Left lung (tissue), 10 donors: ENCODE measurements around the gene WBP1L. TPM values are rescaled to one million over a fixed set of nuclear protein-coding genes. Genes with fewer than 3 reads are reported as not detected.

ENCODE experiments used
- ATAC-seq: fragments of 200-7000 bp; cut with Tn5 transposase; one replicate; pipeline ENCODE4 v1.9.1; 2020; ENCODE audit warnings: moderate library complexity
- DNase-seq, 4 donors: peaks; one replicate each; pipeline ENCODE4 v3.0.0-alpha.2; 2013 to 2020
- H3K27ac ChIP-seq, 2 donors: fragments of 200-600 bp; sonication (generic) in 1 of 2; one replicate each; pipeline versions ENCODE4 v1.5.0 to v1.8.0; 2020 to 2021
- H3K27me3 ChIP-seq, 2 donors: fragments of 200-600 bp; sonication (generic) in 1 of 2; one replicate each; pipeline versions ENCODE4 v1.5.0 to v1.8.0; 2020 to 2021
- H3K36me3 ChIP-seq, 2 donors: fragments of 200-600 bp; sonication (generic) in 1 of 2; one replicate each; pipeline versions ENCODE4 v1.5.0 to v1.8.0; 2020 to 2021
- H3K4me1 ChIP-seq, 2 donors: fragments of 200-600 bp; one replicate each; pipeline ENCODE4 v1.8.0; 2021
- H3K4me3 ChIP-seq, 2 donors: fragments of 200-600 bp; sonication (generic) in 1 of 2; one replicate each; pipeline versions ENCODE4 v1.5.0 to v1.8.0; 2020 to 2021; ENCODE audit warnings: mild to moderate bottlenecking in 1 of 2
- H3K9me3 ChIP-seq, 2 donors: fragments of 200-600 bp; sonication (generic) in 1 of 2; one replicate each; pipeline versions ENCODE4 v1.5.0 to v1.8.0; 2020 to 2021
- intact Hi-C, 2 donors: fragments of 100-400 bp; cut with DNase I; formaldehyde crosslinking; loops; one replicate each; pipeline versions ENCODE4 v1.11.2 to v1.14.2; 2022
- polyA plus RNA-seq, 6 donors: library from polyadenylated mRNA; unstranded; fragments of 120-200 nt; gene quantifications; one replicate each; pipeline ENCODE4 v1.2.1, GENCODE V29; 2013; ENCODE audit not compliant: insufficient read length in 6 of 6
- total RNA-seq, 2 donors: library from RNA; stranded (reverse); fragmentation: NEBNext Ultra II Directional; extraction: Animal tissue kit (Norgen Biotek cat#: 25700); gene quantifications; one replicate each; pipeline ENCODE4 v1.2.1, GENCODE V29; 2021
- TF ChIP-seq, protein P1 (sequence below), 2 donors: fragments of 200-600 bp; sonication (generic) in 1 of 2; IDR thresholded peaks; one replicate each; pipeline versions ENCODE4 v1.5.0 to v1.8.0; 2021; ENCODE audit warnings: antibody characterized with exemption in 2 of 2
- donor health status: DM: no; HTN: yes; CAD: no.
- donor health status: DM: no; HTN: no; CAD: no.

WBP1L gene
- total and polyA plus RNA-seq, 8 donors: 42.6 to 49.8 (median 45.9) TPM

DNA sequence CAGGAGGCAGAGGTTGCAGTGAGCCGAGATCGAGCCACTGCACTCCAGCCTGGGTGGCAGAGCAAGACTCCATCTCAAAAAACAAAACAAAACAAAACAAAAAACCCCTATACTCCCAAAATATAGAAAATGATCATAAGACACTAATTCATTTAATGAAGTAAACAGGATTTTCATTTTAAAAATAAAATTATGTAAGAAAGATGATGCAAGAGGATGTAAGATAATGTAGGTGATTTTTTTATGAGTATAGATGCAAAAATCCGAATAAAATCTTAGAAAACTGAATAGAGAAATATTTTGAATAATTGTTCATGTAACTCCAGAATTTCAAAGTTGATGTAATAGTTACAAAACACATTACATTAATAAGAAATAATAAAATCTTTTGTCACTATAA, 121.9 kb downstream of the WBP1L start:
- no peak for ATAC-seq

More for the DNA sequence above, 121.9 kb downstream of the WBP1L start:
- no peak overlapping the region for H3K27ac ChIP-seq
- H3K36me3 ChIP-seq: peaks cover 0 to 30% of the 10 kb centered on the region in 2 donors
- peaks cover 0 to 23% of the 10 kb centered on the region in 2 donors for H3K27me3 ChIP-seq
- intact Hi-C loops: no loop called here
- TF ChIP-seq, protein P1, sequence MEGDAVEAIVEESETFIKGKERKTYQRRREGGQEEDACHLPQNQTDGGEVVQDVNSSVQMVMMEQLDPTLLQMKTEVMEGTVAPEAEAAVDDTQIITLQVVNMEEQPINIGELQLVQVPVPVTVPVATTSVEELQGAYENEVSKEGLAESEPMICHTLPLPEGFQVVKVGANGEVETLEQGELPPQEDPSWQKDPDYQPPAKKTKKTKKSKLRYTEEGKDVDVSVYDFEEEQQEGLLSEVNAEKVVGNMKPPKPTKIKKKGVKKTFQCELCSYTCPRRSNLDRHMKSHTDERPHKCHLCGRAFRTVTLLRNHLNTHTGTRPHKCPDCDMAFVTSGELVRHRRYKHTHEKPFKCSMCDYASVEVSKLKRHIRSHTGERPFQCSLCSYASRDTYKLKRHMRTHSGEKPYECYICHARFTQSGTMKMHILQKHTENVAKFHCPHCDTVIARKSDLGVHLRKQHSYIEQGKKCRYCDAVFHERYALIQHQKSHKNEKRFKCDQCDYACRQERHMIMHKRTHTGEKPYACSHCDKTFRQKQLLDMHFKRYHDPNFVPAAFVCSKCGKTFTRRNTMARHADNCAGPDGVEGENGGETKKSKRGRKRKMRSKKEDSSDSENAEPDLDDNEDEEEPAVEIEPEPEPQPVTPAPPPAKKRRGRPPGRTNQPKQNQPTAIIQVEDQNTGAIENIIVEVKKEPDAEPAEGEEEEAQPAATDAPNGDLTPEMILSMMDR (IDR thresholded peaks at IDR 0.05): no peak
- H3K4me3 ChIP-seq: no peak overlapping the region
- no peak for DNase-seq
- peaks cover 0 to 3% of the 10 kb centered on the region in 2 donors for H3K4me1 ChIP-seq
- H3K9me3 ChIP-seq: no peaks in the 10 kb centered on the region

Other genes with a start within 250 kb of the WBP1L start
- 100 to 1,000 TPM; 104 to 122 TPM for gene ACTR1A, start 241.2 kb upstream of the WBP1L start, total RNA-seq
- gene ACTR1A, start 241.2 kb upstream of the WBP1L start, polyA plus RNA-seq: 10 to 100 TPM; 78.4 to 92.6 (median 83.6) TPM
- gene SUFU, start 240.0 kb upstream of the WBP1L start, total RNA-seq: 10 to 100 TPM; 13.4 to 15.2 TPM
- 10 to 100 TPM; 26.9 to 30.7 (median 28.3) TPM for gene SUFU, start 240.0 kb upstream of the WBP1L start, polyA plus RNA-seq
- 100 to 1,000 TPM; 123 to 180 TPM for gene TRIM8, start 99.5 kb upstream of the WBP1L start, total RNA-seq
- 100 to 1,000 TPM in 4 of 6 donors, 10 to 100 TPM in 2; 88.9 to 128 (median 102) TPM for gene TRIM8, start 99.5 kb upstream of the WBP1L start, polyA plus RNA-seq
- 10 to 100 TPM; 10.3 to 11.0 TPM for gene ARL3, start 29.6 kb upstream of the WBP1L start, total RNA-seq
- 10 to 100 TPM; 21.2 to 23.2 (median 22.4) TPM for gene ARL3, start 29.6 kb upstream of the WBP1L start, polyA plus RNA-seq
- 10 to 100 TPM; 17.1 to 21.0 TPM for gene SFXN2, start 29.3 kb upstream of the WBP1L start, total RNA-seq
- gene SFXN2, start 29.3 kb upstream of the WBP1L start, polyA plus RNA-seq: 10 to 100 TPM; 15.7 to 19.9 (median 17.9) TPM
- gene CYP17A1, start 93.5 kb downstream of the WBP1L start, total RNA-seq: under 1 TPM; 0.52 to 0.58 TPM
- 1 to 10 TPM in 2 of 6 donors, under 1 TPM in 2, not detected in 2; 0.28 to 2.1 (median 0.94) TPM for gene CYP17A1, start 93.5 kb downstream of the WBP1L start, polyA plus RNA-seq
- gene BORCS7, start 110.3 kb downstream of the WBP1L start, total RNA-seq: 10 to 100 TPM; 15.6 to 24.6 TPM
- gene BORCS7, start 110.3 kb downstream of the WBP1L start, polyA plus RNA-seq: 10 to 100 TPM; 40.5 to 48.0 (median 42.8) TPM
- gene AS3MT, start 125.5 kb downstream of the WBP1L start, total RNA-seq: 1 to 10 TPM; 1.5 to 4.7 TPM
- gene AS3MT, start 125.5 kb downstream of the WBP1L start, polyA plus RNA-seq: 10 to 100 TPM; 11.3 to 18.9 (median 15.7) TPM
- gene CNNM2, start 174.3 kb downstream of the WBP1L start, total RNA-seq: 10 to 100 TPM in 1 of 2 donors, 1 to 10 TPM in 1; 8.8 to 10.3 TPM
- 1 to 10 TPM; 6.0 to 9.8 (median 7.6) TPM for gene CNNM2, start 174.3 kb downstream of the WBP1L start, polyA plus RNA-seq